Measurements from ENCODE around the gene RNF144B.

GRCh38 chr6:18464176-18464575 is 77.0 kb downstream of the RNF144B start:
- TF ChIP-seq CTCF (IDR thresholded peaks at IDR 0.05) (no peak), POLR2A (IDR thresholded peaks at IDR 0.05) (no peak)
